CD4-positive, alpha-beta T cell treated with Interferon alpha-2 for 1 hour (primary cell): ENCODE data around the gene DCHS1.

Experiments
- DNase-seq, 2 donors: peaks; one replicate each; pipeline ENCODE4 v3.0.0-alpha.2; 2020 to 2022

The DCHS1 gene

GRCh38 chr11:6610591-6610990, 45.0 kb downstream of the DCHS1 start:
- no peak for DNase-seq

GRCh38 chr11:6609502-6610015, 46.0 kb downstream of the DCHS1 start:
- no peak for DNase-seq

- DNase-seq, result no peak
Observed at GRCh38 chr11:6608726-6609501, 46.7 kb downstream of the DCHS1 start.

- DNase-seq, result no peak
Observed at GRCh38 chr11:6608011-6608410, 47.6 kb downstream of the DCHS1 start.

GRCh38 chr11:6607190-6607795, 48.3 kb downstream of the DCHS1 start:
- DNase-seq, result no peak

GRCh38 chr11:6606471-6607189, 49.0 kb downstream of the DCHS1 start:
- DNase-seq, result peak; percentile 62 to 71

GRCh38 chr11:6604790-6605189, 50.8 kb downstream of the DCHS1 start:
- no peak for DNase-seq

GRCh38 chr11:6604081-6604626, 51.5 kb downstream of the DCHS1 start:
- peak; percentile 61 to 70 for DNase-seq

- DNase-seq, result peak; percentile 87 to 93
Observed at GRCh38 chr11:6603287-6604080, 52.1 kb downstream of the DCHS1 start, which contains the start of the genes ILK and RRP8. TSS of gene ILK (plus strand) at chr11:6603774. CDS start at chr11:6604272, 498 bp downstream. TSS of gene RRP8 (minus strand) at chr11:6603616. CDS start at chr11:6603502, 114 bp downstream.

GRCh38 chr11:6602096-6602940, 53.3 kb downstream of the DCHS1 start:
- DNase-seq, result no peak

- DNase-seq, result no peak
Observed at GRCh38 chr11:6601041-6601461, 54.6 kb downstream of the DCHS1 start.

- no peak for DNase-seq
Observed at GRCh38 chr11:6599881-6600390, 55.7 kb downstream of the DCHS1 start.

GRCh38 chr11:6599449-6599848, 56.2 kb downstream of the DCHS1 start:
- no peak for DNase-seq

- no peak for DNase-seq
Observed at GRCh38 chr11:6598555-6598954, 57.1 kb downstream of the DCHS1 start.

- DNase-seq, result no peak
Observed at GRCh38 chr11:6596239-6596877, 59.3 kb downstream of the DCHS1 start.

- DNase-seq, result no peak
Observed at GRCh38 chr11:6594142-6594768, 61.4 kb downstream of the DCHS1 start.

GRCh38 chr11:6588018-6588417, 67.6 kb downstream of the DCHS1 start:
- DNase-seq, result no peak

- no peak for DNase-seq
Observed at GRCh38 chr11:6587360-6587953, 68.2 kb downstream of the DCHS1 start.
